Thoracic aorta endothelial cell (primary cell): ENCODE results near the gene MYO6. TPM values are rescaled to one million over a fixed set of nuclear protein-coding genes. Genes with fewer than 3 reads are reported as not detected.

Experiments
- small RNA-seq: library from RNA; depleted of rRNA; stranded (forward); fragments of <200 nt; gene quantifications from one replicate; pipeline ENCODE3, GENCODE V24; 2012
- total RNA-seq: library from RNA; depleted of rRNA; stranded (reverse); fragments of >200 nt; gene quantifications from 2 replicates; pipeline ENCODE4 v1.2.3, GENCODE V29; 2012

Gene MYO6
- 54.6 and 55.5 TPM in 2 replicates for total RNA-seq

DNA sequence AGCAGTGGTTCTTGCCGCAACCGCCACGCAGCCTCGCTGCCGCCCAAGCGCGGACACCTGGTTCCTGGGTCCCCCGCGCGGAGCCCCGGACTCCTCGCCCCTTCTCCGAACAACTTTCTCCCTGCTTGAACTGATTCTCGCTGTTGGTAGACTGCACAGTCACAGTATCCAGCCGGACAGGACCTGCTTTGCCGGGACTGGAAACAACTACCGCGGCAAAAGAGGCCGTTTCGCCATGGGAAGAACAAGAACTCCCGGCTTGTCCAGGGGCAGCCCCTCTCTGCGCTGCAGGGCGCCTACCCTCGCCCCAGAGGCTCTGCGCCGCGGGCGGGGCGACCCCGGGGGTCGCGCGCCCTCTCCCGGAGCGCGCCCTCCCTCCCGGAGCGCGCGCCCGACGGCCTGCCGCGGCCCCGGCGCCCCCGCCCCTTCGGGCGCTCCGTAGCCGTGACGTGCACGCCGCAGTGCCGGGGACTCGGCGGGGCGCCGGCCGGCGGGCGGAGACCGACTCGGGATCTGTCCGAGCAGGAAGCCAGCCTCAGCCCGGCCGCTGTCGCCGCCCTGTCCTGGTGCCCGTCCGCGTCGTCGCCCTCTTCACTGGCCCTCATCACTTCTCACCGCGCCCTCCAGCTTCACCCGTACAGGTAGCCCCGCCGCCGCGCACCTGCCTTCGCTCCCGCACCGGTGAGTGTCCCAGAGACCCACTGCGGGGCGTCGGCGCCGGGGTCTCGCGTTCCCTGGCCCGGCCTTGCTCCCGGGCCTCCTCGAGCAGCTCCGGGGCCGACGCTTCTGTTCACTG is at the start of gene MYO6:
TSS of gene MYO6 (plus strand) at position 497 of the 796 bp plus-strand sequence. CDS start 68,309 bp downstream, outside the sequence.

Small RNAs within 50 kb of the gene (small RNA-seq; reads per million reads assigned to genes)
- gene RF00019, result not detected
- not detected for gene RNA5SP209
- gene RNU6-155P, result not detected

Other genes starting within 250 kb of the MYO6 start
- 168 and 172 TPM in 2 replicates for gene SENP6, start 147.4 kb upstream of the MYO6 start, total RNA-seq